ENCODE data around the gene LINS1. TPM values are rescaled to one million over a fixed set of nuclear protein-coding genes. Genes with fewer than 3 reads are reported as not detected.

Gene LINS1
- polyA plus RNA-seq, 1 experiment, result 12.6 TPM

- Histone ChIP-seq H3K27me3 (ENCODE audit: control insufficient read depth, insufficient read depth, low read length) (no peaks in the 10 kb centered on the region), H3K9me3 (ENCODE audit: control insufficient read depth, insufficient read depth, low read length) (no peaks in the 10 kb centered on the region), H3K27ac (ENCODE audit: low read depth, low read length) (no peak overlapping the region), H3K4me3 (ENCODE audit: low read depth, low read length) (no peak overlapping the region)
- CTCF ChIA-PET, result interaction anchor here (3.0 kb wide), 1 partner anchor 391 kb away, joined by 15 read pairs; no protein-coding TSS in a partner anchor
- POLR2A ChIA-PET, result no interaction called here
- TF ChIP-seq CTCF (IDR thresholded peaks at IDR 0.05; ENCODE audit: low read depth, low read length), result no peak
- no peak for DNase-seq (ENCODE audit: low read depth, low spot score)
Measured at GRCh38 chr15:100616700-100617099, 14.7 kb upstream of the LINS1 start.

- H3K27me3 ChIP-seq (ENCODE audit: control insufficient read depth, insufficient read depth, low read length), result no peaks in the 10 kb centered on the region
- no peak for TF ChIP-seq CTCF (IDR thresholded peaks at IDR 0.05; ENCODE audit: low read depth, low read length)
- no peak overlapping the region for H3K4me3 ChIP-seq (ENCODE audit: low read depth, low read length)
- no peak for DNase-seq (ENCODE audit: low read depth, low spot score)
- ChIA-PET POLR2A (no interaction called here), CTCF (interaction anchor here (1.2 to 3.0 kb wide), 3 partner anchors 11 to 392 kb away, joined by 3 to 15 read pairs (median 6); no protein-coding TSS in a partner anchor)
- no peaks in the 10 kb centered on the region for H3K9me3 ChIP-seq (ENCODE audit: control insufficient read depth, insufficient read depth, low read length)
- no peak overlapping the region for H3K27ac ChIP-seq (ENCODE audit: low read depth, low read length)
Measured at GRCh38 chr15:100615801-100616200, 13.8 kb upstream of the LINS1 start.

- ChIA-PET POLR2A (no interaction called here), CTCF (interaction anchor here (0.9 to 3.0 kb wide), 4 partner anchors 12 to 393 kb away, joined by 3 to 15 read pairs (median 4); no protein-coding TSS in a partner anchor)
- H3K27me3 ChIP-seq (ENCODE audit: control insufficient read depth, insufficient read depth, low read length), result no peaks in the 10 kb centered on the region
- H3K4me3 ChIP-seq (ENCODE audit: low read depth, low read length), result no peak overlapping the region
- no peak overlapping the region for H3K27ac ChIP-seq (ENCODE audit: low read depth, low read length)
- no peak for TF ChIP-seq CTCF (IDR thresholded peaks at IDR 0.05; ENCODE audit: low read depth, low read length)
- DNase-seq (ENCODE audit: low read depth, low spot score), result no peak
- no peaks in the 10 kb centered on the region for H3K9me3 ChIP-seq (ENCODE audit: control insufficient read depth, insufficient read depth, low read length)
Measured at GRCh38 chr15:100614918-100615317, 12.9 kb upstream of the LINS1 start.

- no peak for DNase-seq (ENCODE audit: low read depth, low spot score)
- no peaks in the 10 kb centered on the region for H3K9me3 ChIP-seq (ENCODE audit: control insufficient read depth, insufficient read depth, low read length)
- H3K27me3 ChIP-seq (ENCODE audit: control insufficient read depth, insufficient read depth, low read length), result no peaks in the 10 kb centered on the region
- no peak for TF ChIP-seq CTCF (IDR thresholded peaks at IDR 0.05; ENCODE audit: low read depth, low read length)
- ChIA-PET POLR2A (interaction anchor here (0.6 kb wide), 1 partner anchor 32 kb away, joined by 5 read pairs; no protein-coding TSS in a partner anchor), CTCF (interaction anchor here (0.9 to 3.0 kb wide), 3 partner anchors 259 to 393 kb away, joined by 3 to 15 read pairs (median 6); no protein-coding TSS in a partner anchor)
- H3K4me3 ChIP-seq (ENCODE audit: low read depth, low read length), result no peak overlapping the region
- no peak overlapping the region for H3K27ac ChIP-seq (ENCODE audit: low read depth, low read length)
Measured at GRCh38 chr15:100614336-100614735, 12.4 kb upstream of the LINS1 start.

- Histone ChIP-seq H3K9me3 (ENCODE audit: control insufficient read depth, insufficient read depth, low read length) (no peaks in the 10 kb centered on the region), H3K4me3 (ENCODE audit: low read depth, low read length) (no peak overlapping the region), H3K27ac (ENCODE audit: low read depth, low read length) (no peak overlapping the region), H3K27me3 (ENCODE audit: control insufficient read depth, insufficient read depth, low read length) (no peaks in the 10 kb centered on the region)
- DNase-seq (ENCODE audit: low read depth, low spot score), result no peak
- POLR2A ChIA-PET, result no interaction called here
- no peak for TF ChIP-seq CTCF (IDR thresholded peaks at IDR 0.05; ENCODE audit: low read depth, low read length)
- CTCF ChIA-PET, result interaction anchor here (1.3 kb wide), 1 partner anchor 260 kb away, joined by 3 read pairs; no protein-coding TSS in a partner anchor
Measured at GRCh38 chr15:100613208-100613607, 11.2 kb upstream of the LINS1 start.

Data from AG04450 (cell line).